Activated T-cell treated with anti-CD3 and anti-CD28 coated beads, Interleukin-2, amount 50 U/mL, for 1 hour (primary cell): Measurements from ENCODE around the gene FSD1L.
"Not testable (repeated sequence)": the region's sequence is repeated elsewhere in the genome, so short reads cannot be mapped to it uniquely, and the experiment has no call there.

Experiments used
- DNase-seq: peaks from one replicate; pipeline ENCODE4 v3.0.0-alpha.2; 2020

The FSD1L gene

GRCh38 chr9:105579952-105580351, 132.1 kb downstream of the FSD1L start:
- not testable (repeated sequence) for DNase-seq

GRCh38 chr9:105581550-105581949, 133.7 kb downstream of the FSD1L start:
- DNase-seq, result not testable (repeated sequence)

- no peak for DNase-seq
Observed at GRCh38 chr9:105593145-105593544, 145.3 kb downstream of the FSD1L start.
